HepG2 (cell line): ENCODE measurements around the gene ARHGAP26. TPM values are rescaled to one million over a fixed set of nuclear protein-coding genes. Genes with fewer than 3 reads are reported as not detected.

Source experiments
- ATAC-seq: fragments of 200-7000 bp; cut with Tn5 transposase; 3 replicates; pipeline ENCODE4 v1.9.1; 2020; ENCODE audit warnings: mild to moderate bottlenecking, moderate library complexity
- BruUV-seq: library from RNA; stranded (reverse); fragments of 400-500 nt; replicated peaks from 2 replicates; lab custom pipeline; 2021; lab: Mats Ljungman, UMichigan
- CTCF ChIA-PET: fragments of 300-600 bp; formaldehyde crosslinking; extraction: SDS; loops from one replicate; lab custom pipeline; 2021; ENCODE audit warnings: low total read pairs, inconsistent platforms, low intra/inter-chr PET ratio; lab: Yijun Ruan, JAX
- POLR2A ChIA-PET: fragments of 350-600 bp; sonication (Branson Sonifier 250); formaldehyde crosslinking; loops from one replicate; lab custom pipeline; 2020; ENCODE audit warnings: antibody characterized with exemption, inconsistent platforms; lab: Yijun Ruan, JAX
- DNase-seq: peaks from one replicate; pipeline ENCODE4 v3.0.0-alpha.2; 2015; ENCODE audit warnings: low spot score
- FAIRE-seq: peaks from 3 replicates; lab custom pipeline; 2011; peaks lifted over from hg19 to GRCh38; lab: Jason Lieb, UNC
- H2AFZ ChIP-seq: one replicate; pipeline ENCODE4 v1.6.1; 2011; ENCODE audit warnings: low read length, inconsistent platforms
- H3K27ac ChIP-seq: fragments of 300-600 bp; 3 replicates; pipeline ENCODE4 v1.8.0; 2011; ENCODE audit warnings: mixed run types, mild to moderate bottlenecking, mixed read lengths, low read length, inconsistent platforms; ENCODE audit not compliant: insufficient read depth; ENCODE audit errors: extremely low read length
- H3K27me3 ChIP-seq, 2 experiments: fragments of 200-600 bp in 1 of 2; 2 replicates in 1 of 2; 3 replicates in 1 of 2; pipeline versions ENCODE4 v1.6.0 to v1.8.0; 2011; ENCODE audit warnings: low read length in 2 of 2, mild to moderate bottlenecking in 2 of 2, moderate library complexity in 2 of 2, inconsistent platforms in 1 of 2; ENCODE audit not compliant: insufficient read depth in 2 of 2, control insufficient read depth in 1 of 2
- H3K36me3 ChIP-seq, 2 experiments: fragments of 200-600 bp in 1 of 2; replicated peaks in 1 of 2; 2 replicates in 1 of 2; 3 replicates in 1 of 2; pipeline versions ENCODE4 v1.5.1 to v1.8.0; 2011; ENCODE audit warnings: low read length in 2 of 2, inconsistent platforms in 1 of 2; ENCODE audit not compliant: insufficient read depth in 2 of 2, control insufficient read depth in 1 of 2
- H3K4me1 ChIP-seq: 2 replicates; pipeline ENCODE4 v1.5.1; 2012; ENCODE audit warnings: low read length, inconsistent platforms; ENCODE audit not compliant: insufficient read depth
- H3K4me2 ChIP-seq: 2 replicates; pipeline ENCODE4 v1.6.0; 2011; ENCODE audit warnings: low read depth, low read length, inconsistent platforms
- H3K4me3 ChIP-seq, 3 experiments: fragments of 200-600 bp in 1 of 3; sonication (generic), shearing (Covaris generic) in 1 of 3; replicated peaks in 1 of 3; 2 replicates each; pipeline ENCODE4 v1.5.1; 2011 to 2016; ENCODE audit warnings: low read length in 3 of 3, inconsistent platforms in 2 of 3, low read depth in 2 of 3, mild to moderate bottlenecking in 2 of 3, control low read depth in 1 of 3, mixed read lengths in 1 of 3; ENCODE audit not compliant: insufficient read depth in 1 of 3
- H3K79me2 ChIP-seq: one replicate; pipeline ENCODE4 v1.6.1; 2011; ENCODE audit warnings: low read length, inconsistent platforms; ENCODE audit not compliant: insufficient read depth
- H3K9ac ChIP-seq: 2 replicates; pipeline ENCODE4 v1.6.0; 2011; ENCODE audit warnings: mild to moderate bottlenecking, low read depth, low read length, inconsistent platforms; ENCODE audit not compliant: insufficient read depth
- H3K9me3 ChIP-seq: 2 replicates; pipeline ENCODE4 v1.5.1; 2012; ENCODE audit warnings: mild to moderate bottlenecking, low read length
- H4K20me1 ChIP-seq: 2 replicates; pipeline ENCODE4 v1.6.0; 2011; ENCODE audit warnings: inconsistent platforms, mild to moderate bottlenecking, low read length, moderate library complexity; ENCODE audit not compliant: insufficient read depth
- GTF3A ChIP-seq: sonication (generic); formaldehyde crosslinking; conservative IDR thresholded peaks from 2 replicates; pipeline ENCODE4 v1.4.0; 2020; ENCODE audit warnings: mild to moderate bottlenecking, missing genetic modification reagents
- MTA3 ChIP-seq: sonication (generic); formaldehyde crosslinking; IDR thresholded peaks from 2 replicates; pipeline ENCODE4 v1.4.0; 2020; ENCODE audit warnings: missing genetic modification reagents
- MYNN ChIP-seq: sonication (generic); formaldehyde crosslinking; IDR thresholded peaks from 2 replicates; pipeline ENCODE4 v1.4.0; 2020; ENCODE audit warnings: mild to moderate bottlenecking, low read depth, missing genetic modification reagents
- NR2C2 ChIP-seq: sonication (generic); formaldehyde crosslinking; IDR thresholded peaks from 2 replicates; pipeline ENCODE4 v1.4.0; 2020; ENCODE audit warnings: missing genetic modification reagents, mild to moderate bottlenecking, moderate library complexity, borderline replicate concordance
- PHF8 ChIP-seq: sonication (generic); formaldehyde crosslinking; IDR thresholded peaks from 2 replicates; pipeline ENCODE4 v1.5.0; 2020; ENCODE audit warnings: missing genetic modification reagents
- TBL1XR1 ChIP-seq: fragments of 150-350 bp; IDR thresholded peaks from 2 replicates; pipeline ENCODE4 v1.6.1; 2014; ENCODE audit warnings: borderline replicate concordance, low read length; ENCODE audit not compliant: partially characterized antibody
- ZBTB21 ChIP-seq: sonication (generic); formaldehyde crosslinking; IDR thresholded peaks from 2 replicates; pipeline ENCODE4 v1.4.0; 2020; ENCODE audit warnings: missing genetic modification reagents
- ZNF557 ChIP-seq: sonication (generic); formaldehyde crosslinking; IDR thresholded peaks from 2 replicates; pipeline ENCODE4 v1.4.0; 2020; ENCODE audit warnings: missing genetic modification reagents
- ZNF569 ChIP-seq: sonication (generic); formaldehyde crosslinking; IDR thresholded peaks from 2 replicates; pipeline ENCODE4 v1.5.0; 2020; ENCODE audit warnings: mild to moderate bottlenecking, missing genetic modification reagents, moderate library complexity, borderline replicate concordance
- ZNF672 ChIP-seq: sonication (generic); formaldehyde crosslinking; IDR thresholded peaks from 2 replicates; pipeline ENCODE4 v1.8.1; 2022; ENCODE audit warnings: missing genetic modification reagents
- WGBS: methylation state at CpG from one replicate; pipeline ENCODE4 v1.1.6; 2017; ENCODE audit warnings: low lambda C conversion rate; 5-methylcytosine and 5-hydroxymethylcytosine counted together
- in situ Hi-C: cut with HindIII; loops from 2 replicates; pipeline ENCODE4 v1.10.0; 2017; ENCODE audit warnings: low pct_unique_long_range_greater_than_20kb; ENCODE audit not compliant: extremely low pct_ligation_motif_present
- intact Hi-C: fragments of 100-400 bp; cut with micrococcal nuclease; formaldehyde crosslinking; loops from one replicate; pipeline ENCODE4 v1.10.0; 2022; ENCODE audit not compliant: unreplicated experiment
- polyA plus RNA-seq, 8 experiments: library from polyadenylated mRNA; depleted of rRNA in 3 of 8; stranded (reverse) in 7 of 8; unstranded in 1 of 8; fragments of >200 nt; fragmentation: Illumina TruSeq in 4 of 8; extraction: Trizol in 4 of 8; gene quantifications; 2 replicates each; pipeline versions ENCODE4 v1.2.1 to v1.2.3, GENCODE V29; 2011 to 2016; ENCODE audit warnings: low read depth in 4 of 8, missing spikeins in 1 of 8, mixed read lengths in 1 of 8; ENCODE audit not compliant: insufficient read depth in 1 of 8
- total RNA-seq, 5 experiments: library from RNA; depleted of rRNA; stranded (reverse); fragments of >200 nt; fragmentation: Illumina TruSeq; extraction: Trizol; gene quantifications; 2 replicates each; pipeline ENCODE4 v1.2.3, GENCODE V29; 2016; ENCODE audit warnings: low read depth in 1 of 5
- TF ChIP-seq, protein P1 (sequence below): sonication (generic); formaldehyde crosslinking; IDR thresholded peaks from 2 replicates; pipeline ENCODE4 v1.4.0; 2020; ENCODE audit warnings: missing genetic modification reagents, borderline replicate concordance
- TF ChIP-seq, protein P2 (sequence below): sonication (generic); formaldehyde crosslinking; IDR thresholded peaks from 2 replicates; pipeline ENCODE4 v1.8.1; 2023; ENCODE audit warnings: mild to moderate bottlenecking, inconsistent platforms, moderate library complexity, missing genetic modification reagents, borderline replicate concordance
- TF ChIP-seq, protein P3 (sequence below): sonication (generic); formaldehyde crosslinking; IDR thresholded peaks from 2 replicates; pipeline ENCODE4 v1.8.0; 2022; ENCODE audit warnings: mild to moderate bottlenecking, missing genetic modification reagents
- TF ChIP-seq, protein P4 (sequence below), 2 experiments: IDR thresholded peaks; 2 replicates each; pipeline ENCODE4 v1.6.1; 2011 to 2012; ENCODE audit warnings: low read length in 2 of 2, borderline replicate concordance in 1 of 2, low read depth in 1 of 2, mild to moderate bottlenecking in 1 of 2, moderate library complexity in 1 of 2

Gene ARHGAP26
- total and polyA plus RNA-seq, 2 of the 13 experiments (the other 11 are each of a cell fraction or from before 2014, with no cell fraction given): 9.6 to 18.2 TPM

DNA sequence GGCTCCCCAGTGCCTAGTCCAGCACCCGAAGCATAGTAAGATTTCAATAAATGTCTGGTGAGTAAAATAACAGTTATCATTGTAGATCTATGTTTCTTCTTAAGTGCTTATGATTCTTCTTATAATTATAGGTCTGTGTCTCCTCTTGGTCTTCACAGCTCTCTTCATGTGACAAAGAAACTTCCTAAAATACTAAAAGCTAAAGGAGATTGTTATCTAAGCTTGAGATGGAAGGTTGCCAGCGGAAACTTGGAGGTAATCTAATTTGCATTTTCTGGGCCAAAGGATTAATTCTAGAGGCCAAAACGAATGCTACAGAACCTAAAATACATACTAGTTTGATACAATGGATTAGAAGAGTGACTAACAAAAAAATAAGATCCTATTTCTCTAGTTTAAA lies 13.6 kb upstream of the ARHGAP26 start:
- POLR2A ChIA-PET: no interaction called here
- DNase-seq (no peak), FAIRE-seq (no peak), ATAC-seq (no peak)
- no peaks in the 10 kb centered on the region for H3K79me2 ChIP-seq
- intact Hi-C loops (no loop called here), in situ Hi-C loops (no loop called here)
- no peaks in the 10 kb centered on the region for H3K9me3 ChIP-seq
- no peak overlapping the region for H3K4me3 ChIP-seq
- no peaks in the 10 kb centered on the region for H4K20me1 ChIP-seq
- no peak overlapping the region for H2AFZ ChIP-seq
- no peaks in the 10 kb centered on the region for H3K36me3 ChIP-seq
- no peak overlapping the region for H3K27ac ChIP-seq
- no peak overlapping the region for H3K9ac ChIP-seq
- 30% methylated on average over 3 of the region's 3 CpGs for WGBS
- peaks cover 24% of the 10 kb centered on the region for H3K4me1 ChIP-seq
- H3K27me3 ChIP-seq: peaks cover 0 to 3% of the 10 kb centered on the region in 2 experiments; a peak in 1 of 5 replicates
- CTCF ChIA-PET: no interaction called here
- no TSS peak for BruUV-seq
- H3K4me2 ChIP-seq: no peak overlapping the region
- TF ChIP-seq TBL1XR1 (no peak), MYNN (CRISPR knock-in tag) (no peak), NR2C2 (CRISPR knock-in tag) (no peak), ZNF557 (CRISPR knock-in tag) (no peak), GTF3A (CRISPR knock-in tag) (no peak), ZNF569 (CRISPR knock-in tag) (no peak), PHF8 (CRISPR knock-in tag) (no peak), ZBTB21 (CRISPR knock-in tag) (no peak), ZNF672 (CRISPR knock-in tag) (no peak), MTA3 (CRISPR knock-in tag) (no peak)
- TF ChIP-seq, protein P1, sequence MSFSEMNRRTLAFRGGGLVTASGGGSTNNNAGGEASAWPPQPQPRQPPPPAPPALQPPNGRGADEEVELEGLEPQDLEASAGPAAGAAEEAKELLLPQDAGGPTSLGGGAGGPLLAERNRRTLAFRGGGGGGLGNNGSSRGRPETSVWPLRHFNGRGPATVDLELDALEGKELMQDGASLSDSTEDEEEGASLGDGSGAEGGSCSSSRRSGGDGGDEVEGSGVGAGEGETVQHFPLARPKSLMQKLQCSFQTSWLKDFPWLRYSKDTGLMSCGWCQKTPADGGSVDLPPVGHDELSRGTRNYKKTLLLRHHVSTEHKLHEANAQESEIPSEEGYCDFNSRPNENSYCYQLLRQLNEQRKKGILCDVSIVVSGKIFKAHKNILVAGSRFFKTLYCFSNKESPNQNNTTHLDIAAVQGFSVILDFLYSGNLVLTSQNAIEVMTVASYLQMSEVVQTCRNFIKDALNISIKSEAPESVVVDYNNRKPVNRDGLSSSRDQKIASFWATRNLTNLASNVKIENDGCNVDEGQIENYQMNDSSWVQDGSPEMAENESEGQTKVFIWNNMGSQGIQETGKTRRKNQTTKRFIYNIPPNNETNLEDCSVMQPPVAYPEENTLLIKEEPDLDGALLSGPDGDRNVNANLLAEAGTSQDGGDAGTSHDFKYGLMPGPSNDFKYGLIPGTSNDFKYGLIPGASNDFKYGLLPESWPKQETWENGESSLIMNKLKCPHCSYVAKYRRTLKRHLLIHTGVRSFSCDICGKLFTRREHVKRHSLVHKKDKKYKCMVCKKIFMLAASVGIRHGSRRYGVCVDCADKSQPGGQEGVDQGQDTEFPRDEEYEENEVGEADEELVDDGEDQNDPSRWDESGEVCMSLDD (CRISPR knock-in tag): no peak
- TF ChIP-seq, protein P2, sequence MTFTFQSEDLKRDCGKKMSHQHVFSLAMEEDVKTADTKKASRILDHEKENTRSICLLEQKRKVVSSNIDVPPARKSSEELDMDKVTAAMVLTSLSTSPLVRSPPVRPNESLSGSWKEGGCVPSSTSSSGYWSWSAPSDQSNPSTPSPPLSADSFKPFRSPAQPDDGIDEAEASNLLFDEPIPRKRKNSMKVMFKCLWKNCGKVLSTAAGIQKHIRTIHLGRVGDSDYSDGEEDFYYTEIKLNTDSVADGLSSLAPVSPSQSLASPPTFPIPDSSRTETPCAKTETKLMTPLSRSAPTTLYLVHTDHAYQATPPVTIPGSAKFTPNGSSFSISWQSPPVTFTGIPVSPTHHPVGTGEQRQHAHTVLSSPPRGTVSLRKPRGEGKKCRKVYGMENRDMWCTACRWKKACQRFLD: no peak
- TF ChIP-seq, protein P3, sequence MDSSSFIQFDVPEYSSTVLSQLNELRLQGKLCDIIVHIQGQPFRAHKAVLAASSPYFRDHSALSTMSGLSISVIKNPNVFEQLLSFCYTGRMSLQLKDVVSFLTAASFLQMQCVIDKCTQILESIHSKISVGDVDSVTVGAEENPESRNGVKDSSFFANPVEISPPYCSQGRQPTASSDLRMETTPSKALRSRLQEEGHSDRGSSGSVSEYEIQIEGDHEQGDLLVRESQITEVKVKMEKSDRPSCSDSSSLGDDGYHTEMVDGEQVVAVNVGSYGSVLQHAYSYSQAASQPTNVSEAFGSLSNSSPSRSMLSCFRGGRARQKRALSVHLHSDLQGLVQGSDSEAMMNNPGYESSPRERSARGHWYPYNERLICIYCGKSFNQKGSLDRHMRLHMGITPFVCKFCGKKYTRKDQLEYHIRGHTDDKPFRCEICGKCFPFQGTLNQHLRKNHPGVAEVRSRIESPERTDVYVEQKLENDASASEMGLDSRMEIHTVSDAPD (CRISPR knock-in tag): no peak
- TF ChIP-seq, protein P4, sequence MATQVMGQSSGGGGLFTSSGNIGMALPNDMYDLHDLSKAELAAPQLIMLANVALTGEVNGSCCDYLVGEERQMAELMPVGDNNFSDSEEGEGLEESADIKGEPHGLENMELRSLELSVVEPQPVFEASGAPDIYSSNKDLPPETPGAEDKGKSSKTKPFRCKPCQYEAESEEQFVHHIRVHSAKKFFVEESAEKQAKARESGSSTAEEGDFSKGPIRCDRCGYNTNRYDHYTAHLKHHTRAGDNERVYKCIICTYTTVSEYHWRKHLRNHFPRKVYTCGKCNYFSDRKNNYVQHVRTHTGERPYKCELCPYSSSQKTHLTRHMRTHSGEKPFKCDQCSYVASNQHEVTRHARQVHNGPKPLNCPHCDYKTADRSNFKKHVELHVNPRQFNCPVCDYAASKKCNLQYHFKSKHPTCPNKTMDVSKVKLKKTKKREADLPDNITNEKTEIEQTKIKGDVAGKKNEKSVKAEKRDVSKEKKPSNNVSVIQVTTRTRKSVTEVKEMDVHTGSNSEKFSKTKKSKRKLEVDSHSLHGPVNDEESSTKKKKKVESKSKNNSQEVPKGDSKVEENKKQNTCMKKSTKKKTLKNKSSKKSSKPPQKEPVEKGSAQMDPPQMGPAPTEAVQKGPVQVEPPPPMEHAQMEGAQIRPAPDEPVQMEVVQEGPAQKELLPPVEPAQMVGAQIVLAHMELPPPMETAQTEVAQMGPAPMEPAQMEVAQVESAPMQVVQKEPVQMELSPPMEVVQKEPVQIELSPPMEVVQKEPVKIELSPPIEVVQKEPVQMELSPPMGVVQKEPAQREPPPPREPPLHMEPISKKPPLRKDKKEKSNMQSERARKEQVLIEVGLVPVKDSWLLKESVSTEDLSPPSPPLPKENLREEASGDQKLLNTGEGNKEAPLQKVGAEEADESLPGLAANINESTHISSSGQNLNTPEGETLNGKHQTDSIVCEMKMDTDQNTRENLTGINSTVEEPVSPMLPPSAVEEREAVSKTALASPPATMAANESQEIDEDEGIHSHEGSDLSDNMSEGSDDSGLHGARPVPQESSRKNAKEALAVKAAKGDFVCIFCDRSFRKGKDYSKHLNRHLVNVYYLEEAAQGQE (IDR thresholded peaks at IDR 0.05; ENCODE audit: borderline replicate concordance in 1 of 2, low read depth in 1 of 2, low read length in 2 of 2): no peak
